Measurements from ENCODE around the gene ZBTB39.

Gene ZBTB39

DNA sequence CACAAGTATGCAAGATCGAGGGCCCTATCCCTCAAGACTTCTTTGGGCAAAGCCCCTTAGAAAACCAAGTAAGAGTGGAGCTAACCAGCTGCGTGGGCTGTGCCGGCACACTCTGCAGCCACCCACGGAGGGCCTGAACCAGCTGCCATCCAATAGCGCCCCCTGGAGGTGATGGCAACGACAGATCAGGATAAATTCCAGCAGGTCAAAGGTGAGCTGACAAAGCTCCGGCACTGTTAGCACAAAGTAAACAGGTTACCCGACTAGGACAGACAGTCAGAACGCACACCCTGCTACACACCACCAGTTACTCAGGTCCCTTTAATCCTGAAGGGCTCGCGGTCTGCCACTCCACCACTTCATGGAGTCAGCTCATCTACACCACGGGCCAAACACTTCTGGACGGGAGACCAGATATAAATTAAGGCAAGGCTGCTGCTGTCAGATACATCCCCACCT is 4.9 kb downstream of the ZBTB39 start:
- Histone ChIP-seq H3K27me3 (ENCODE audit: low read depth) (no peaks in the 10 kb centered on the region), H3K4me3 (no peak overlapping the region), H3K36me3 (replicated peaks) (peaks cover 48% of the 10 kb centered on the region), H3K4me1 (peaks cover 6% of the 10 kb centered on the region), H3K9me3 (no peaks in the 10 kb centered on the region; the same call in 1 of the 2 replicates)
- peak; percentile 8 to 82 for DNase-seq (ENCODE audit: low spot score in 2 of 2)
- in situ Hi-C loops (cut with MboI; ENCODE audit: low sequenced_read_pairs), result loop anchor here (5.0 kb wide), 1 partner anchor 111 kb away; the partner anchor contains the start of gene STAT6

GRCh38 chr12:57000393-57000792 is 6.0 kb downstream of the ZBTB39 start:
- no peaks in the 10 kb centered on the region; the same call in 1 of the 2 replicates for H3K9me3 ChIP-seq
- no peak for DNase-seq (ENCODE audit: low spot score in 2 of 2)
- in situ Hi-C loops (cut with MboI; ENCODE audit: low sequenced_read_pairs), result loop anchor here (5.0 kb wide), 1 partner anchor 112 kb away; the partner anchor contains the start of gene STAT6
- no peaks in the 10 kb centered on the region for H3K27me3 ChIP-seq (ENCODE audit: low read depth)
- peaks cover 48% of the 10 kb centered on the region for H3K36me3 ChIP-seq (replicated peaks)
- H3K4me1 ChIP-seq, result peaks cover 6% of the 10 kb centered on the region
- H3K4me3 ChIP-seq, result no peak overlapping the region

GRCh38 chr12:56999456-56999855 is 6.9 kb downstream of the ZBTB39 start:
- Histone ChIP-seq H3K9me3 (no peaks in the 10 kb centered on the region; the same call in 1 of the 2 replicates), H3K4me1 (no peaks in the 10 kb centered on the region; the same call in 1 of the 2 replicates), H3K36me3 (replicated peaks) (peaks cover 47% of the 10 kb centered on the region), H3K4me3 (no peak overlapping the region), H3K27me3 (ENCODE audit: low read depth) (no peaks in the 10 kb centered on the region)
- DNase-seq (ENCODE audit: low spot score in 2 of 2), result no peak
- in situ Hi-C loops (cut with MboI; ENCODE audit: low sequenced_read_pairs), result no loop called here

GRCh38 chr12:56998981-56999380 is 7.4 kb downstream of the ZBTB39 start:
- in situ Hi-C loops (cut with MboI; ENCODE audit: low sequenced_read_pairs), result no loop called here
- no peaks in the 10 kb centered on the region; the same call in 1 of the 2 replicates for H3K9me3 ChIP-seq
- DNase-seq (ENCODE audit: low spot score in 2 of 2), result no peak
- no peaks in the 10 kb centered on the region; the same call in 1 of the 2 replicates for H3K4me1 ChIP-seq
- H3K36me3 ChIP-seq (replicated peaks), result peaks cover 42% of the 10 kb centered on the region
- H3K27me3 ChIP-seq (ENCODE audit: low read depth), result no peaks in the 10 kb centered on the region
- no peak overlapping the region for H3K4me3 ChIP-seq

DNA sequence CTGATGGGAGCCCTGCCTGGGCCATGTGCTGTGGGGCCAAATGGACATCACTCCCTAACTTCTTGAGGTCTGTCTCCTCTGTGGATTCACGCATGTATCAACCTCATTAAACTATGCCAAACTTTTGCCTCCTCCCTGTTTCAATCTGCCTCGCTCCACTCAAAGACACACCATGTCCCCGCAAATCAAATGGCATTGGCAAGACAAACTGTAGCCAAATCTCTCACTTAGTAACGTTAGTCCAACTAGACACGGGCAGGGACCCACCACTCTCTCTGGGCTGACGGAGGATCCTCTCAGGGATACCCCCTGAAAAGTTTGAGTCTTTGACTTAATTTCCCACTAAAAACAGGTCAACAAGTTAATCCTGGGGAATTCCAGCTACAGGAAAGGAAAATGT is 8.0 kb downstream of the ZBTB39 start:
- no peaks in the 10 kb centered on the region for H3K27me3 ChIP-seq (ENCODE audit: low read depth)
- peaks cover 36% of the 10 kb centered on the region for H3K36me3 ChIP-seq (replicated peaks)
- in situ Hi-C loops (cut with MboI; ENCODE audit: low sequenced_read_pairs), result no loop called here

GRCh38 chr12:56996793-56997545 is 9.4 kb downstream of the ZBTB39 start:
- no peak for DNase-seq (ENCODE audit: low spot score in 2 of 2)
- Histone ChIP-seq H3K27me3 (ENCODE audit: low read depth) (no peaks in the 10 kb centered on the region), H3K36me3 (replicated peaks) (peaks cover 23% of the 10 kb centered on the region), H3K4me1 (no peaks in the 10 kb centered on the region; the same call in 1 of the 2 replicates), H3K4me3 (no peak overlapping the region), H3K9me3 (no peaks in the 10 kb centered on the region; the same call in 1 of the 2 replicates)
- in situ Hi-C loops (cut with MboI; ENCODE audit: low sequenced_read_pairs), result no loop called here

More for the DNA sequence above, 8.0 kb downstream of the ZBTB39 start:
- no peak for DNase-seq (ENCODE audit: low spot score in 2 of 2)
- Histone ChIP-seq H3K4me3 (no peak overlapping the region), H3K4me1 (no peaks in the 10 kb centered on the region; the same call in 1 of the 2 replicates), H3K9me3 (no peaks in the 10 kb centered on the region; the same call in 1 of the 2 replicates)

- Histone ChIP-seq H3K36me3 (replicated peaks) (peaks cover 13% of the 10 kb centered on the region), H3K9me3 (no peaks in the 10 kb centered on the region; the same call in 1 of the 2 replicates), H3K27me3 (ENCODE audit: low read depth) (no peaks in the 10 kb centered on the region), H3K4me1 (no peaks in the 10 kb centered on the region), H3K4me3 (no peak overlapping the region)
- DNase-seq (ENCODE audit: low spot score in 2 of 2), result no peak
- in situ Hi-C loops (cut with MboI; ENCODE audit: low sequenced_read_pairs), result no loop called here
Measured at GRCh38 chr12:56995930-56996496, 10.3 kb downstream of the ZBTB39 start.

DNA sequence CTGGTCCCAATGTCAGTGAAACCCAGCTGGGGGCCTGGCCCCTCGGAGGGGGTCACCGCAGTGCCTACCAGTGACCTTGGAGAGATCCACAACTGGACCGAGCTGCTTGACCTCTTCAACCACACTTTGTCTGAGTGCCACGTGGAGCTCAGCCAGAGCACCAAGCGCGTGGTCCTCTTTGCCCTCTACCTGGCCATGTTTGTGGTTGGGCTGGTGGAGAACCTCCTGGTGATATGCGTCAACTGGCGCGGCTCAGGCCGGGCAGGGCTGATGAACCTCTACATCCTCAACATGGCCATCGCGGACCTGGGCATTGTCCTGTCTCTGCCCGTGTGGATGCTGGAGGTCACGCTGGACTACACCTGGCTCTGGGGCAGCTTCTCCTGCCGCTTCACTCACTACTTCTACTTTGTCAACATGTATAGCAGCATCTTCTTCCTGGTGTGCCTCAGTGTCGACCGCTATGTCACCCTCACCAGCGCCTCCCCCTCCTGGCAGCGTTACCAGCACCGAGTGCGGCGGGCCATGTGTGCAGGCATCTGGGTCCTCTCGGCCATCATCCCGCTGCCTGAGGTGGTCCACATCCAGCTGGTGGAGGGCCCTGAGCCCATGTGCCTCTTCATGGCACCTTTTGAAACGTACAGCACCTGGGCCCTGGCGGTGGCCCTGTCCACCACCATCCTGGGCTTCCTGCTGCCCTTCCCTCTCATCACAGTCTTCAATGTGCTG is 11.0 kb downstream of the ZBTB39 start:
- peaks cover 3% of the 10 kb centered on the region; the same call in 1 of the 2 replicates for H3K27me3 ChIP-seq (ENCODE audit: low read depth)
- H3K9me3 ChIP-seq, result no peaks in the 10 kb centered on the region; the same call in 1 of the 2 replicates
- H3K4me3 ChIP-seq, result no peak overlapping the region
- H3K36me3 ChIP-seq (replicated peaks), result peaks cover 7% of the 10 kb centered on the region
- in situ Hi-C loops (cut with MboI; ENCODE audit: low sequenced_read_pairs), result no loop called here
- DNase-seq (ENCODE audit: low spot score in 2 of 2), result no peak
- no peaks in the 10 kb centered on the region for H3K4me1 ChIP-seq

DNA sequence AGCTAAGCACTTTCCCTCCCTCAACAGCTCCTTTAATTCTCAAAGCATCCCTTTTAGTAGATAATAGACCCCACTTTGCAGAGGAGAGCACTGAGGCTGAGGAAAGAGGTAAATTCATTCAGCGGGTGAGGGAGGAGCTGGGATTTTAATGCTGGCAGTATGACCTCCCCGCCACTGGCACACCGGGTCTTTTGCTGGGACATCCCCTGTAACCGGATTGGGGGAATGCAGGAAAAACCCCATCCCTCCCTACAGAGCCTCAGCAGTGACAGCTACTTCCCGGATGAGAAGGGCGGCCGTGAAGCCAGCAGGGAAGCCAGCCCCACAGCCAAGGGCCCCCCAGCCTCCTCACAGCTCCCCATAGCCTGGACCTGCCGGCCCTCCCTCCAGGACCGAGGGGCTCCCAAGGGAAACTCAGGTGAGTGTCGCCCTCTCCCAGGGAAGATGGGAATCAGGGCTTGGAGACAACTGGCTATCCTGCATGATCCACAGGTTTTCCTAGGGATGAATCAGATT is 12.1 kb downstream of the ZBTB39 start:
- H3K36me3 ChIP-seq (replicated peaks), result no peaks in the 10 kb centered on the region; the same call in 1 of the 2 replicates
- no peak for DNase-seq (ENCODE audit: low spot score in 2 of 2)
- in situ Hi-C loops (cut with MboI; ENCODE audit: low sequenced_read_pairs), result no loop called here
- no peaks in the 10 kb centered on the region; the same call in 1 of the 2 replicates for H3K9me3 ChIP-seq
- H3K27me3 ChIP-seq (ENCODE audit: low read depth), result peaks cover 3% of the 10 kb centered on the region; the same call in 1 of the 2 replicates
- no peak overlapping the region for H3K4me3 ChIP-seq
- H3K4me1 ChIP-seq, result no peaks in the 10 kb centered on the region; the same call in 1 of the 2 replicates

GRCh38 chr12:56993346-56993745 is 13.0 kb downstream of the ZBTB39 start:
- DNase-seq (ENCODE audit: low spot score in 2 of 2), result no peak
- in situ Hi-C loops (cut with MboI; ENCODE audit: low sequenced_read_pairs), result no loop called here

GRCh38 chr12:56991319-56992246 is 14.8 kb downstream of the ZBTB39 start:
- DNase-seq (ENCODE audit: low spot score in 2 of 2), result no peak
- Histone ChIP-seq H3K4me1 (peaks cover 5% of the 10 kb centered on the region), H3K4me3 (no peak overlapping the region), H3K27me3 (ENCODE audit: low read depth) (peaks cover 15% of the 10 kb centered on the region; the same call in 1 of the 2 replicates), H3K9me3 (no peaks in the 10 kb centered on the region), H3K36me3 (replicated peaks) (no peaks in the 10 kb centered on the region)
- in situ Hi-C loops (cut with MboI; ENCODE audit: low sequenced_read_pairs), result no loop called here

More at GRCh38 chr12:56993346-56993745, 13.0 kb downstream of the ZBTB39 start:
- no peaks in the 10 kb centered on the region for H3K9me3 ChIP-seq
- H3K4me3 ChIP-seq, result no peak overlapping the region
- H3K36me3 ChIP-seq (replicated peaks), result no peaks in the 10 kb centered on the region
- peaks cover 11% of the 10 kb centered on the region; the same call in 1 of the 2 replicates for H3K27me3 ChIP-seq (ENCODE audit: low read depth)
- no peaks in the 10 kb centered on the region; the same call in 1 of the 2 replicates for H3K4me1 ChIP-seq

DNA sequence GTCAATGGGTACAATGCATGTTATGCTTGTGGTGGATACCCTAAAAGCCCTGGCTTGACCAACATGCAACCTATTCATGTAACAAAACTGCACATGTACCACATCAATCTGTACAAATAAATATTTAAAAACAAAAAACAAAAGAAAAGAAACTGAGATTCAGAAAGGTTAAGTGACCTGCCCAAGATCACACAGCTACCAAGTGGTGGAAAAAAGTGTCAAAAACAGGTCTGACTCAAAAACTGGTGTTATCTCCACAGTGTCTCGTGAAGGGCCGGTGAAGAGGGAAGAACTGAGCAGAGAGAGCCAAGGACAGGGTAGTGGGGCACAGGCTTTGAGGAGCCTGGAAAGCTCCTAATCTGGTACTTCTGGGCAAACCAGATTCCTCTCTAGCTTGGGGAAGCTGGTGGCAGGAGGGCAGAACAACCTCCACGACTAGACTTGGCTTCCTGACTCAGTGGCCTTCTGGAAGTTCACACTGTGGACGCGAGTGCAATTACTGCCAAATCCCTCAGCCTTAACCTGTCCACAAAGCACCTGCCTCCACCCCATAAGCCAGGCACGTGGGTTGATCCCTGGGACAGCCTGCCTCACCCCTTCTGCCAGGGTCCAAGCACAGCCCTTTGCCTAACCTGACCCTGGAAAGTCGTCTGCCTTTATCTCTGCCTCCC is 15.6 kb downstream of the ZBTB39 start:
- Histone ChIP-seq H3K4me3 (no peak overlapping the region), H3K9me3 (no peaks in the 10 kb centered on the region), H3K4me1 (peaks cover 5% of the 10 kb centered on the region), H3K27me3 (ENCODE audit: low read depth) (peaks cover 17% of the 10 kb centered on the region; the same call in 1 of the 2 replicates), H3K36me3 (replicated peaks) (no peaks in the 10 kb centered on the region)
- in situ Hi-C loops (cut with MboI; ENCODE audit: low sequenced_read_pairs), result no loop called here
- no peak for DNase-seq (ENCODE audit: low spot score in 2 of 2)
